ENCODE results near the gene BTD.
"Not testable (repeated sequence)": the region's sequence is repeated elsewhere in the genome, so short reads cannot be mapped to it uniquely, and the experiment has no call there.

The BTD gene

DNA sequence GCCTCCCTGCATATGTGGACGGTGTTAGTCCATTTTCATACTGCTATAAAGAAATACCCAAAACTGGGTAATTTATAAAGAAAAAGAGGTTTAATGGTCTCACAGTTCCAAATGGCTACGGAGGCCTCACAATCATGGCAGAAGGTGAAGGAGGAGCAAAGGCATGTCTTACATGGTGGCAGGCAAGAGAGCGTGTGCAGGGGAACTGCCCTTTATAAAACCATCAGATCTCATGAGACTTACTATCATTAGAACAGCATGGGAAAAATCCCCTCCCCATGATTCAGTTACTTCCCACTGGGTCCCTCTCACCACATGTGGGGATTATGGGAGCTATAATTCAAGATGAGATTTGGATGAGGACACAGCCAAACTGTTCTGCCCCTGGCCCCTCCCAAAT lies 1.3 kb downstream of the BTD start:
- DNase-seq (ENCODE audit: low spot score), result not testable (repeated sequence)

DNA sequence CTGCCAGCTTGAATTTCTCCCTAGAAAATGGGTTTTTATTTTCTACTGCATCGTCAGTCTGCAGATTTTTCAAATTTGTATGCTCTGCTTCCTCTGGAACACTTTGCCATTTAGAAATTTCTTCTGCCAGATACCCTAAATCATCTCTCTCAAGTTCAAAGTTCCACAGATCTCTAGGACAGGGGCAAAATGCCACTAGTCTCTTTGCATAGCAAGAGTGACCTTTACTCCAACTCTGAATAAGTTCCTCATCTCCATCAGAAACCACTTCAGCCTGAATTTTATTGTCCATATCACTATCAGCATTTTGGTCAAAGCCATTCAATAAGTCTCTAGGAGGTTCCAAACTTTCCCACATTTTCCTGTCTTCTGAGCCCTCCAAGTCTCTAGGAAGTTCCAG lies 3.0 kb downstream of the BTD start:
- not testable (repeated sequence) for DNase-seq (ENCODE audit: low spot score)

DNA sequence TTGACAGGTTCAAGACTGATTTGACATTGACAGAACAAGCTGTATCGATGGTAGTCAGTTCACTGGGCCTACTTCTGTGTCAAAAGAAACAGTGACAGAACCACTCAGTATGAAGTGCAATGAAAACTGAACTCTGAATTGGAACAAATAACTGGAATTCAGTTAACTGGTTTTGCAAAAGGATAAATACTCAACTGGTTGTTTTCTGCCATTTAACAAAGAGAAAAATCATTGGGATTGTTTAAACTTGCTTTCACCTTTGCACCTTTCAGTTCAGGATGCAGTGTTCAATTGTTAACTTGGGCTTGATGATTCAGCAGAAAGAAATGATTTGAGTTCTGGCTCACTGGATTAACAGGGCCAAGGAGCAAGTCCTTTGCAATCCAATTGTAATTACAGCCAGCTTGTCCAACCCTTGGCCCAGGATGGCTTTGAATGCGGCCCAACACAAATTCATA lies 4.9 kb downstream of the BTD start:
- no peak for DNase-seq (ENCODE audit: low spot score)

DNA sequence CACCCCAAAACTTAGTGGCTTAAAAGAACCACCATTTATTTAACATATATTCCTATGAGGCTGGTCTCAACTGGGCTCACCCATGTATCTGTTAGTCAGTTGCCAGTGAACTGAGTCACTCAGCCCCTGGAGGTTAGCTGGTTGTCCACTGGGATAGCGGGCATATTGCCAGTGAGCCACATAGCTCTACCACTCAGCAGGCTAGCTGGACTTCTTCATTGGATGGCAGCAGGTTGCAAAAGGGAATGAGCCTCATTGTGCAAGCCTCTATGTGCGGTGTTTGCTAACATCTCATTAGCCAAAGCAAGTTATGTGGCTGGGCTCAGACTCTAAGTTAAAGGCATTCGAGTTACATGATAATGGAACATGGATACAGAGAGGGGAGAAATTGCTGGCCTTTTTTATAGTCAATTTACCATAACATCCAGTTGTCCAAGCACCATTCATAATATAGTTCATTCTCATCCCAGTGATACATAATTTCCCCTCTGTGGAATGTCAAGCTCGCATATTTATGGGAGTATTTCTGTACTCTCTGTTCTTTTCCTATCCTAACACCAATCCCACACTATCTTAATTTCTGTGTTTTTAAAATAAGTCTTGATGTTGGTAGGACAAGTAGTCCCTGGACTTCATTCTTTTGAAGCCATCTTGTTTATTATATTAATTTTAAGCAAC lies 8.7 kb downstream of the BTD start:
- DNase-seq (ENCODE audit: low spot score), result no peak

DNA sequence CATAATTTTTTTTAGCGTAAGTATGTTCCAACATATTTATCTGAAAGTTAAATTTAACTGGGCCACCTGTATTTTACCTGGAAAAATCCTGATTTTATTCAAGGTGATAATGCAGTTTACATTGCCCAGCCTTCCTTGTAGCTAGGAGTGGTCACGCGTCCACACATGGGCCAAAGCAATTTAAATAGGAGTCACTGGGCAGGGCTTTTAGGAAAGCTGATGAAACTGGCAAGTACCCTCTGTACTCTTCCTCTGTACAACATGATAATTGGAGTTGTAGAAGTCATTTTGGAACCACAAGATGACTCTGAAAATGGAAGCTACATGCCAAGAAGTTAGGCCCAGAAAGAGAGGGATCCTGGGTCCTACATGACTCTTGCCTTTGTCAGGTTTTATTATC lies 9.5 kb downstream of the BTD start:
- DNase-seq (ENCODE audit: low spot score), result no peak

DNA sequence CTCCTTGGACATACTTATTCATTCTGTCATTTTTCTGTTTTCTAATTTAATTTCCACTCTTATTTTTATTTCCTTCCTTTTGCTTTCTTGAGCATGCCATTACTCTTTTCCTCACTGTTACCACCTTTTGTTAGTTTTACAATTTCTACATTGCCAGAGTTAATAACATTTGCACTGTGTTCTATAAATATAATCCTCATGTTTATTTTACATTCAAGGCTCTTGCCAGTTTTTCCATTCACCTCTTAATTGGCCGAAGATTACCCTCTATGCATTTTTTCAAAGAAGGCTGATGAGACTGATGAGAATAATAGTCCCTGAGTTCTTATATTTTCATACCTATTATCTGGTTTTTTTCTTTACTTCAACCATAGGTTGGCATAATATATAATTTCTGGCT lies 10.5 kb downstream of the BTD start:
- no peak for DNase-seq (ENCODE audit: low spot score)

DNA sequence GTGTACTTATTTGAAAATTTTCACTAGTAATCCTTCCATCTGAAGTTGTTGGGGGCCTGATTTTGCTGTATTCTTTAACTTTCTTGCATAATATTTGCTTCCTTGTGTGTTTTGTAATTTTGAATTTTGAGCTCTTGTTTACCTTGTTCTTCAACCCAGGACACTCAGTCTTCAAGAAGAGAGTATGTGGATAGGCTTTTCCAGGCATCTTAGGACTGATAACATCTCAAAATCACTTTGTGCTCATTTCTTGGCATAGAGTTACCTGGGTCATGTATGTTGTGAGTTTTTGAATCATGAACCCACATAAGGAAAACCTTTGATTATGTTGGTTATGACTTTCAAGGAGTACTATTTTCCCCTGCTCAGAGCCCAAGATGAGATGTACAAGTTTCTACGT lies 13.4 kb downstream of the BTD start:
- DNase-seq (ENCODE audit: low spot score), result no peak

DNA sequence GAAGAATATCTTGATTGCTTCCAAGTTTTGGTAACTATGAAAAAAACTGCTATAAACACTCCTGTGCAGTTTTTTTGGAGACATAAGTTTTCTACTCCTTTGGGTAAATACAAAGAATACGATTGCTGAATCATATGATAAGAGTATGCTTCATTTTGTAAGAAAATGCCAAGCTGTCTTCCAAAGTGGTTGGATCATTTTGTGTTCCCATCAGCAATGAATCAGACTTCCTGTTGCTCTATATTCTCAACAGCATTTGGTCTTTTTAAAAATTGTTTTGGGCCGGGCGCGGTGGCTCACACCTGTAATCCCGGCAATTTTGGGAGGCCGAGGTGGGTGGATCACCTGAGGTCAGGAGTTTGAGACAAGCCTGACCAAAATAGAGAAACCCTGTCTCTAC lies 14.5 kb downstream of the BTD start:
- DNase-seq (ENCODE audit: low spot score), result no peak

DNA sequence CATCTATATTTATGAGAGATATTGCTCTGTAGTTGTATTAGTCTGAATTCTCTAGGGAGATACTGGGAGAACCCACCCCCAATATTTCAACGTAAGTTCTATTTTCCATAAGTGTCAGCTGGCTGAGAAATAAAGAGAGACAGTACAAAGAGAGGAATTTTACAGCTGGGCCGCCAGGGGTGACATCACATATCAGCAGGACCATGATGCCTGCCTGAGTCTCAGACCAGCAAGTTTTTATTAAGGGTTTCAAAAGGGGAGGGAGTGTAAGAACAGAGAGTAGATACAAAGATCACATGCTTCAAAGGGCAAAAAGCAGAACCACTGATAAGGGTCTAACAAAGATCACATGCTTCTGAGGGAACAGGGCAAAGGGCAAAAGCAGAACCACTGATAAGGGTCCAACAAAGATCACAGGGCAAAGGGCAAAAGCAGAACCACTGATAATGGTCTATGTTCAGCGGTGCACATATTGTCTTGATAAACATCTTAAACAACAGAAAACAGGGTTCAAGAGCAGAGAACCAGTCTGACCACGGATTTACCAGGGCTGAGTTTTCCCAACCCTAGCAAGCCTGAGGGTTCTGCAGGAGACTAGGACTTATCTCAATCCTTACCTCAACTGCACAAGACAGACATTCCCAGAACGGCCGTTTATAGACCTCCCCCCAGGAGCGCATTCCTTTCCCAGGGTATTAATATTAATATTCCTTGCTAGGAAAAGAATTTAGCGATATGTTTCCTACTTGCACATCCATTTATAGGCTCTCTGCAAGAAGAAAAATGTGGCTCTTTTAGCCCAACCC lies 18.3 kb downstream of the BTD start:
- not testable (repeated sequence) for DNase-seq (ENCODE audit: low spot score)

DNA sequence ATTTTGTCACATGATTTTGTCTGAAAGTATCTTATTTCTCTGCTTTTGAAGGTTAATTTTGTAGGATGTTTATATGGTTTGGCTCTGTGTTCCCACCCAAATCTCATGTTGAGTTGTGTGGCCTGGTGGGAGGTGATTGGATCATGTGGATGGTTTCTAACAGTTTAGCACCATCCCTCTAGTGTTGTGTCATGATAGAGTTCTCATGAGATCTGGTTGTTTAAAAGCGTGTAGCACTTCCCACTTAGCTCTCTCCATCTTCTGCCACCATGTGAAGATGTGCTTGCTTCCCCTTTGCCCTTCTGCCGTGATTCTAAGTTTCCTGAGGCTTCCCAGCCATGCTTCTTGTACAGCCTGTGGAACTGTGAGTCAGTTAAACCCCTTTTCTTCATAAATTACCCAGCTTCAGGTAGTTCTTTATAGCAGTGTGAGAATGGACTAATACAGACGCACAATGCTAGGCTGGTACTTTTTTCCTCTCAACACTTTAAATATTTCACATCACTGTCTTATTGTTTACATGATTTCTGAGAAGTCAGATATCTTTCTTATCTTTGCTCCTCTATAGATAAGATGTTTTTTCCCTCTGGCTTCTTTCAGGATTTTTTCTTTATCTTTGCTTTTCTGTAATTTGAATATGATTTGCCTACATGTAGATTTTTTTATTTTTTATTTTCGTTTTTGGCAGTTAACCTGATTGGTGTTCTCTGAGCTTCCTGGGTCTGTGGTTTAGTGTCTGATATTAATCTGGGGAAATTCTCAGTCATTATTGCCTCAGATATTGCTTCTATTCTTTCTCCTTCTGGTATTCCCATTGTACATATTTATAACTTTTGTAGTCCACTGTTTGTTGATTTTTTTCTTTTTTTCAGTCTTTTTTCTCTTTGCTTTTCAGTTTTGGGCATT lies 22.2 kb downstream of the BTD start:
- no peak for DNase-seq (ENCODE audit: low spot score)

DNA sequence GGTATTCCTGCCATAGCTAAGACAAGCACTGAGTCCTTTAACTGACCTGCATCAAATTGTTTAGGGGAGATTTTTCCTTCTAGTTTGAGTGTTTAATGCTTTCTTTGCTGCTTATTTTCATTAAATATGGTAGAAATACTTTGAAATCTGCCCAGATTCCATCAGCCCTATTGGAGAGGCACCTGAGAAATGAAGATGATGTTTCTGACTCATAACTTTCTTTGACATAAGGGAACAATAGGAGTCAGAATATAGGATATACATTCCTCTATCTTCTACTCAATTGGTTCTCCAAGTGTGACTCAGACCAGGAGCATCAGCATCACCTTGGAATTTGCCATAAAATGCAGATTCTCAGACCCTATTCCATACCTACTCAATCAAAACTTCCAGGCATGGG lies 27.4 kb downstream of the BTD start:
- no peak for DNase-seq (ENCODE audit: low spot score)

DNA sequence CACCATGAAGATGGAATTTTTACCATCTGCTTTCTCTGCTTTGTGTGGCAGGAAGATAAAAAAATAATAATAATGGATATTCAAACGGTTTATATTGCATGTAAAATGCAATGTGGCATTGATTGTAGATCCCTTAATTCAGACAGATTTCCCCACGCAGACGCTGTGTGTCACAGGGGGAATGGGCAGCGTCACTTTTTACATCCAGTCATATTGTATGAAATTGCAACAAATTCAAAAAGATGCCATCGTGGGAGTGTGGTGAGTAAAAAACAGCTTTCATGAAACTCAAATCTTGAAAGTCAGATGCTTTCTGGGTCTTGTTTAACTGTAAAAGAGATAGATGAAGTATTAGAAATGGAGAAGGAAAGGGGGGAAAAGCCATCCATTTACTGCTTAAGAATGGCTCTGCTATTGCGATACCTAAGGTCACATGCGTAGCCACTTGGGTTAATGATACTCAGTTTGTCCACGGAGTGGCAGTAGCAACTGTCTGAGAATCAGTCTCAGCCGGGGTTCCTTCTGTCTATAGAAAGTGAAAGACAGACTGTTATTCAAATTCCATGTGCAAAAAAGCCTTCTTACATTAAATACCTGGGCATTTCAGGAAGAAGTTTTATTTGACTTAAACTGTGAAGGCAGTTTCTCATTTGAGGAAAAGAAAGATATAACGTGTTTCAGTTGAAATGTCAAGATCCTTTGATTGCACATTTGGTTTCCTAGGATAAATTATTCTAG lies 28.5 kb downstream of the BTD start:
- peak; percentile 72 for DNase-seq (ENCODE audit: low spot score)

DNA sequence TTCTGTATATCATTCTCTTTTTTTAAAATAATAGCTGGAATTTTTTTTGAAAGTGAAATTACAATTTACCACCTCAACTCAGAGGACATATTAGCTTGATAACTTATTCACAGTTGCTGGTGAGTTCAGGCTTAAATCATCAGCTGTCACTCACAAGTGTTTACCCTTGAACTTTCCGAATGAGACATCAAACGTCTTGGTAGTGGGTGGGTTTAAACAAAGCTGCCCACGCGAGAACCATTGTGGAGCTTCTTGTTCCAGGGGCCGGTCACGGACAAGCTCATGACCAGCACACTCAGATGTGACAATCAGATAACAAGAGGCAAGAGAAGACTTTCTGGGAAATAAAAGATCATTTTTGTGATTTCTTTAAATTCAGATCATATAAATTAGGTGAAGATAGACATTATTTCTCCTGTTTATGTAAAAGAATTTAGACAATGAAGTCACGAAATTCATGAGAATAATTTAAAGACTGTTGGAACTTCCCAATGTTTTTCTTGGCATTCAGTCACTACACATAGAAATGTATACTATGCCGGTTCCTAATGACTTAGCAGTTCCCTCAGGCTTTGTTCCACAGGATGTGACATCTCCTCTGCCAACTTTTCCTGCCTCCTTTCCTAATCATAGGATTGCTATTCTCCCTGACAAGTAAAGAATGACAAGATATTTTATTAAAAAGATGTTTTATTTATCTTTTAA lies 29.3 kb downstream of the BTD start:
- DNase-seq (ENCODE audit: low spot score), result no peak

DNA sequence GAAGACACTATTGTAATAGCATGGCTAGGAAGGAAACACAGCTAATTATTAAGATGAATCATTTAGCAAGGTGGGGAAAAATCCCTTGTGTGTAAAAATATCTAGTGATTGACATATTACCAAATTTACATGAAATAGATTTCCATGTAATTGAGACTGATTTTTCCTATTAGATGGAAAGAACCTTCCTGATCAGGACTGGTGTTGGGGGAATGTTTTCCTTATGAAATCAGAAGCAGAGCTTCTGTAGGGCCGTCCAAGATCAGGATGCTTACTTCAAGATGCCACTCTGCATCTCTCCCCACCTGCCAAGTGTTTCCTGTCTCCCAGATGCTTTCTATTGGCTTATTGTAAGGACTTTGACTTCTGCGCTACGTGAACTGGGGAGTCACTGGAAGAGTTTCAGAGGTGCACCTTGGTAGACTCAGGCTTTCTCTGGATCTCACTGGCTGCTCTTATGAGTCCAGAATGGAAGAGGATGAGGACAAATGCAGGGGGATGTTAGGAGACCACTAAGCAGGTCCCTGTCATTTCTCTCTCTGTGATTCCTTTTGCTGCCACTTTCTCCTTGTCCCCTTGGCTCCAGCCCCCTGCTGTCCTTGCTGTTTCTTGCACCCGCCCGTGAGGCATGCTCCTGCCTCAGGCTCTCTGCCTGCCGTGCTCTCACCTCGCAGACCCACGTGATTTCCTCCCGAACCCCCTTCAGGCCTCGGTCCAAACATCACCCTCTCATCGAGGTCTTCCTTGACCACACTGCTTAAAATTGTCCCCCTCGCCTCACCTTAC lies 30.1 kb downstream of the BTD start:
- DNase-seq (ENCODE audit: low spot score), result no peak

DNA sequence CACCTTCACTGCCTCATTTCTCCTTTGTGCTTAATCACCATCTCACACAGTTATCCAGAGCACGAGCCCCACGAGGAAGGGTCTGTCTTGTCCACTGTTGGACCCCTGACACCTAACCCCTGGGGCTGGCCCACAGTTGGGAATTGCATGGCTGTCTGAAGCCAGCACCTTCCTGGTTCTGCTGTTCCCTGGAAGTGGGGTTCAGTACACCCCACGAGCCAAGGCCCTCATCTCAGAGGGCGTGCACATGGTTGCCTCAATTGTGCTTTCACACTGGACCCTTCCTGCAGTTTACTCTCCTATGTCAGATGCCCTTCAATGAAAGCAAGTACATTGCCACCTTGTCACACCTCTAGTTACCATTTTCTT lies 30.7 kb downstream of the BTD start:
- no peak for DNase-seq (ENCODE audit: low spot score)

DNA sequence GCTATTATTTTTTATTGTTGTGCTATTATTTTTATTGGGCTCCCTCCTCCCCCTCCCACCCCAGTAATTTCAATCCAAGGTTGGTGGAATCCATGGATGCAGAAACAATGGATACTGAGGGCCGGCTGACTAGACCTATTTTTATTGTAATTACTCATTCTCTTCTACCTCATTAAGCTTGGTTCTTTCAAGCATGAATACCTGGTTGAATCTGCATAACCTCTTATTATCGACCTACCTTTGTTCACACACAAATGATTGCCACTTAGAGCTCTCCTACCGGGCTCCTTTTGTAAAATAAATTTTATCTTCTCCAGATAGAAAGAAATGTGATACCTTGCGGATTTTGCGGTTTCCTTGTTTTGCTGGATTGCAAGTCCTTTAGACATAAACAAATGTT lies 31.6 kb downstream of the BTD start:
- DNase-seq (ENCODE audit: low spot score), result no peak

DNA sequence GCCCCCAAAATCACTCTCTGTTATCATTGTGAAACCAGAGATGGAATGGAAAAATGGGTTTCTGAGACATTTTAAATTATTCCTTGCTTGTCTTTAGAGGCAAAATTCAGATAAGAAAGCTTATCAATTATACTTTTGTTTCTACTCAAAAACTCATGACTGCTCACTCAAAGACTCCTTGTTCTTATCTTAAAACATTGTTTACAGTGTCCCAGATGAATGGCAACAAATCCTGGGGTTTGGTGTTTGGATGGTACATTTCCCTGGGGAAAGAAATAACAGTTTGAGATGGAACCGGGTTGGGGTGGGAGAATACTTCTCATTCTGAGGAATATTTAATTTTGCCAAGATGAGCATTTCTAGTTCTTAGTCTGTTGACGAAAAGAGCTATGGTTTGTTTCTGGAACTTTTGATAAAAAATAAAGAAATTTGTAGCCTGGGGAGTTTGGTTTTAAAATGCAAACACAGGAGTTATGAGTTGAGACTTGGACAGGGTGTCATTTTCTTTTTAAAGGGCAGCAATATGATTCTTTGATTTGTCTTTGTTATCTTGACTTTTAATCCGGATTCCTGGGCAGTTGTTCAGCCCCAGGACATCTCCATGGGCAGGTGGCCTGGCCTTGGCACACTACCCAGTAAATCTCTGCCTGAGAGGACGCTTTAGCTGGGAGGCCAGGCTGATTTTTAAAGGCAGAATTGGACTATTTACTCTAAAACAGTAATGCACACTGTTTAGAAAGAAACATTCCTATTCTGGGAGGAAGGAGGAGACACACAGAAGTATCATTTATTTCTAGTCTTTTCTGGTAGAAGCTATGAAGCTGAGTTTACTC lies 32.4 kb downstream of the BTD start:
- no peak for DNase-seq (ENCODE audit: low spot score)

DNA sequence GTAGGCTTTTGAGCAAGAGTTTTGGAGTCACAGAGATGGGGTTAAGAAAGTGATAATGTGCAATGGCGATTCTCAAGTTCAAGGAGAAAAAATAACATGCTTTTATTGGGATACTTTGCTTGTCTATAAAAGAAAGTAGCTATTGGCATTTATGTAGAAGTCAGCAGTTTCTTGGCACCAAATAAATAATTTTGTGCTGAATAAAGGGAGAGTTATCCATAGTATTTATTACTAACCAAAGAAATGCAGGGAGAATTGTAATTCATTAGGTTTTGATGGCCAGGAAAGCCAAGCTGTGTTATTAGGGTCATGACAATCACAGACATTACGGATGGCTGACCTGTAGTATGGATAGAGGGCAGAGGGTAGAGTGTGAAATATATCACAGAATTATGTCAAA lies 33.1 kb downstream of the BTD start:
- DNase-seq (ENCODE audit: low spot score), result no peak

DNA sequence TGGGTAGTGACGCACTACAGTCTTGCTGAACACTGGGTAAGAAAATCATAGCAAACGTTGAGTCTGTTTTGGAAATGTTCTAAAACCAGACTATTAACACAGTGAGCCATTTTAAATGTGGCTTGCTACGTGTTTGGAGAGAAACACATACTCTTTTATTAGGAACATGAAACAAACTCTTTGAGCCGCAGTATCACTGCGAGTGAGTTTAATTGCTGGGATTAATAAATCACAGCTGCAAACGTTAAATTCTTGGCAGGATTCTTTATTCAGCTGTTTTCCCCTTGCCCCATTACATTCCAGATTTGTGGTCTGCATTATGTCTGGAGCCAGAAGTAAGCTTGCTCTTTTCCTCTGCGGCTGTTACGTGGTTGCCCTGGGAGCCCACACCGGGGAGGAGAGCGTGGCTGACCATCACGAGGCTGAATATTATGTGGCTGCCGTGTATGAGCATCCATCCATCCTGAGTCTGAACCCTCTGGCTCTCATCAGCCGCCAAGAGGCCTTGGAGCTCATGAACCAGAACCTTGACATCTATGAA lies 33.6 kb downstream of the BTD start:
- DNase-seq (ENCODE audit: low spot score), result no peak

Measured in LoVo (cell line).